Gastrocnemius medialis (tissue), 4 donors: ENCODE measurements around the gene OR2T29. TPM values are rescaled to one million over a fixed set of nuclear protein-coding genes. Genes with fewer than 3 reads are reported as not detected.

Experiments
- ATAC-seq, 2 donors: fragments of 150-250 bp; one replicate each; pipeline ENCODE4 v1.9.1; 2016
- DNase-seq, 2 donors: peaks; one replicate each; pipeline ENCODE4 v3.0.0-alpha.2; 2019
- H3K27ac ChIP-seq, 4 donors: fragments of 200-600 bp; sonication (generic); 1 replicate in 1 of 4; 2 replicates in 3 of 4; pipeline ENCODE4 v1.5.1; 2016 to 2018; ENCODE audit warnings: mild to moderate bottlenecking in 2 of 4, moderate library complexity in 1 of 4
- H3K27me3 ChIP-seq, 3 donors: fragments of 200-600 bp; sonication (generic) in 2 of 3; 1 replicate in 1 of 3; 2 replicates in 2 of 3; pipeline versions ENCODE4 v1.5.1 to v1.6.0; 2016 to 2019; ENCODE audit warnings: mild to moderate bottlenecking in 1 of 3, moderate library complexity in 1 of 3
- H3K36me3 ChIP-seq, 2 donors: fragments of 200-600 bp; sonication (generic) in 1 of 2; one replicate each; pipeline ENCODE4 v1.5.1; 2017 to 2018
- H3K4me1 ChIP-seq, 2 donors: fragments of 200-600 bp; sonication (generic) in 1 of 2; one replicate each; pipeline ENCODE4 v1.5.1; 2016 to 2017; ENCODE audit warnings: mild to moderate bottlenecking in 2 of 2
- H3K4me3 ChIP-seq, 4 donors: fragments of 200-600 bp; sonication (generic) in 3 of 4; 1 replicate in 1 of 4; 2 replicates in 3 of 4; pipeline ENCODE4 v1.5.1; 2016 to 2019; ENCODE audit warnings: mild to moderate bottlenecking in 2 of 4
- H3K9me3 ChIP-seq, 3 donors: fragments of 200-600 bp; sonication (generic) in 2 of 3; 1 replicate in 1 of 3; 2 replicates in 2 of 3; pipeline ENCODE4 v1.5.1; 2016 to 2019
- POLR2A ChIP-seq, 2 donors: fragments of 450-650 bp; IDR thresholded peaks; one replicate each; pipeline ENCODE4 v1.6.1; 2017; ENCODE audit warnings: antibody characterized with exemption in 2 of 2, mild to moderate bottlenecking in 2 of 2, moderate library complexity in 2 of 2
- in situ Hi-C, 4 donors: fragments of 200-750 bp; cut with MboI; loops; one replicate each; pipeline versions ENCODE4 v1.15.0 to v1.8.0; 2017; ENCODE audit warnings: low sequenced_read_pairs in 4 of 4
- intact Hi-C: fragments of 100-400 bp; cut with DNase I; formaldehyde crosslinking; loops from one replicate; pipeline ENCODE4 v1.15.1; 2023; ENCODE audit warnings: low total_unique reads
- total RNA-seq, 4 donors: library from RNA; depleted of rRNA; stranded (reverse); fragments of >200 nt; gene quantifications; one replicate each; pipeline versions ENCODE4 v1.1.0 to v1.2.3, GENCODE V29; 2016
- TF ChIP-seq, protein P1 (sequence below), 5 experiments: fragments of 450-650 bp in 3 of 5; fragments of 200-600 bp in 2 of 5; sonication (generic) in 2 of 5; IDR thresholded peaks in 4 of 5; conservative IDR thresholded peaks in 1 of 5; 1 replicate in 4 of 5; 2 replicates in 1 of 5; pipeline ENCODE4 v1.5.1; 2016 to 2019; ENCODE audit warnings: antibody characterized with exemption in 5 of 5, mild to moderate bottlenecking in 3 of 5, moderate library complexity in 3 of 5

Gene OR2T29
- total RNA-seq, 4 donors from 2014 or later: not detected

- intact Hi-C loops (no loop called here), in situ Hi-C loops (no loop called here)
- no peak overlapping the region for H3K27ac ChIP-seq
- no peak for TF ChIP-seq POLR2A (IDR thresholded peaks at IDR 0.05)
- TF ChIP-seq, protein P1, sequence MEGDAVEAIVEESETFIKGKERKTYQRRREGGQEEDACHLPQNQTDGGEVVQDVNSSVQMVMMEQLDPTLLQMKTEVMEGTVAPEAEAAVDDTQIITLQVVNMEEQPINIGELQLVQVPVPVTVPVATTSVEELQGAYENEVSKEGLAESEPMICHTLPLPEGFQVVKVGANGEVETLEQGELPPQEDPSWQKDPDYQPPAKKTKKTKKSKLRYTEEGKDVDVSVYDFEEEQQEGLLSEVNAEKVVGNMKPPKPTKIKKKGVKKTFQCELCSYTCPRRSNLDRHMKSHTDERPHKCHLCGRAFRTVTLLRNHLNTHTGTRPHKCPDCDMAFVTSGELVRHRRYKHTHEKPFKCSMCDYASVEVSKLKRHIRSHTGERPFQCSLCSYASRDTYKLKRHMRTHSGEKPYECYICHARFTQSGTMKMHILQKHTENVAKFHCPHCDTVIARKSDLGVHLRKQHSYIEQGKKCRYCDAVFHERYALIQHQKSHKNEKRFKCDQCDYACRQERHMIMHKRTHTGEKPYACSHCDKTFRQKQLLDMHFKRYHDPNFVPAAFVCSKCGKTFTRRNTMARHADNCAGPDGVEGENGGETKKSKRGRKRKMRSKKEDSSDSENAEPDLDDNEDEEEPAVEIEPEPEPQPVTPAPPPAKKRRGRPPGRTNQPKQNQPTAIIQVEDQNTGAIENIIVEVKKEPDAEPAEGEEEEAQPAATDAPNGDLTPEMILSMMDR (IDR thresholded peaks at IDR 0.05 in 4 of 5, conservative IDR thresholded peaks at IDR 0.05 in 1 of 5): no peak
- H3K9me3 ChIP-seq: no peaks in the 10 kb centered on the region
- ATAC-seq (no peak), DNase-seq (no peak)
- no peaks in the 10 kb centered on the region for H3K27me3 ChIP-seq
- no peaks in the 10 kb centered on the region for H3K36me3 ChIP-seq
- H3K4me1 ChIP-seq: no peaks in the 10 kb centered on the region
- no peak overlapping the region for H3K4me3 ChIP-seq
Observed at GRCh38 chr1:248596615-248597014, 34.0 kb upstream of the OR2T29 start.

DNA sequence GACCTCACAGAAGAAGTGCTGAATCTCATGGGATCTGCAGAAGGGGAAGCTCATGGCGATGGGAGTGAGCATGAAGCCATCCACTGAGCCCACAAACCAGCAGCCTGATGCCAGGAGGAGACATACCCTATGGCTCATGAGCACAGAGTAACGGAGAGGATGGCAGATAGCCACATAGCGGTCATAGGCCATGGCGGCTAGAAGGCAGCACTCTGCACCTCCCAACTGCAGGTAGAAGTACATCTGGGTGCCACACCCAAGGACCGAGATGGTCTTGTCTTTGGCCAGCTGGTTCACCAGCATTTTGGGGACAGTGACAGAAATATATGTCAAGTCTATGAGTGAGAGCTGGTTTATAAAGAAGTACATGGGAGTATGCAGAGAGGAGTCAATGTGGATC is 30.7 kb upstream of the OR2T29 start:
- H3K36me3 ChIP-seq: no peaks in the 10 kb centered on the region
- DNase-seq: no peak
- intact Hi-C loops (no loop called here), in situ Hi-C loops (no loop called here)
- no peak overlapping the region for H3K27ac ChIP-seq
- TF ChIP-seq POLR2A (IDR thresholded peaks at IDR 0.05): no peak
- TF ChIP-seq, protein P1 (IDR thresholded peaks at IDR 0.05 in 4 of 5, conservative IDR thresholded peaks at IDR 0.05 in 1 of 5): no peak
- H3K4me1 ChIP-seq: no peaks in the 10 kb centered on the region
- no peak overlapping the region for H3K4me3 ChIP-seq
- H3K27me3 ChIP-seq: no peaks in the 10 kb centered on the region
- ATAC-seq: no peak
- H3K9me3 ChIP-seq: no peaks in the 10 kb centered on the region

- in situ Hi-C loops (no loop called here), intact Hi-C loops (no loop called here)
- Histone ChIP-seq H3K36me3 (no peaks in the 10 kb centered on the region), H3K4me3 (no peak overlapping the region), H3K9me3 (no peaks in the 10 kb centered on the region), H3K4me1 (no peaks in the 10 kb centered on the region), H3K27ac (no peak overlapping the region), H3K27me3 (no peaks in the 10 kb centered on the region)
- DNase-seq (no peak), ATAC-seq (no peak)
- TF ChIP-seq POLR2A (IDR thresholded peaks at IDR 0.05): no peak
- TF ChIP-seq, protein P1 (IDR thresholded peaks at IDR 0.05 in 4 of 5, conservative IDR thresholded peaks at IDR 0.05 in 1 of 5): no peak
Observed at GRCh38 chr1:248592655-248593054, 30.1 kb upstream of the OR2T29 start.

GRCh38 chr1:248590055-248590454 is 27.5 kb upstream of the OR2T29 start:
- no peak for DNase-seq

GRCh38 chr1:248589334-248589733 is 26.8 kb upstream of the OR2T29 start:
- in situ Hi-C loops: no loop called here
- no peak for TF ChIP-seq POLR2A (IDR thresholded peaks at IDR 0.05)
- H3K27ac ChIP-seq: no peak overlapping the region
- no peak overlapping the region for H3K4me3 ChIP-seq
- no peaks in the 10 kb centered on the region for H3K36me3 ChIP-seq
- no peaks in the 10 kb centered on the region for H3K9me3 ChIP-seq
- ATAC-seq: no peak
- H3K27me3 ChIP-seq: no peaks in the 10 kb centered on the region
- H3K4me1 ChIP-seq: no peaks in the 10 kb centered on the region
- DNase-seq: no peak
- intact Hi-C loops: no loop called here

More at GRCh38 chr1:248590055-248590454, 27.5 kb upstream of the OR2T29 start:
- TF ChIP-seq POLR2A (IDR thresholded peaks at IDR 0.05): no peak
- TF ChIP-seq, protein P1 (IDR thresholded peaks at IDR 0.05 in 4 of 5, conservative IDR thresholded peaks at IDR 0.05 in 1 of 5): no peak
- Histone ChIP-seq H3K27ac (no peak overlapping the region), H3K4me1 (no peaks in the 10 kb centered on the region), H3K36me3 (no peaks in the 10 kb centered on the region), H3K27me3 (no peaks in the 10 kb centered on the region), H3K4me3 (no peak overlapping the region), H3K9me3 (no peaks in the 10 kb centered on the region)
- ATAC-seq: no peak
- intact Hi-C loops: no loop called here
- in situ Hi-C loops: no loop called here
